HepG2 (cell line): ENCODE data around the gene ELL3. TPM values are rescaled to one million over a fixed set of nuclear protein-coding genes. Genes with fewer than 3 reads are reported as not detected.

Source experiments
- ELF4 ChIP-seq: sonication (generic); formaldehyde crosslinking; IDR thresholded peaks from 2 replicates; pipeline ENCODE4 v1.5.0; 2020; ENCODE audit warnings: missing genetic modification reagents, mild to moderate bottlenecking, moderate library complexity, borderline replicate concordance
- EP300 ChIP-seq, 3 experiments: sonication (generic) in 1 of 3; formaldehyde crosslinking in 1 of 3; IDR thresholded peaks; 2 replicates each; pipeline versions ENCODE4 v1.5.1 to v1.6.1; 2011 to 2020; ENCODE audit warnings: low read depth in 2 of 3, low read length in 2 of 3, borderline replicate concordance in 1 of 3, improper control_type of control experiment in 1 of 3, mild to moderate bottlenecking in 1 of 3, missing genetic modification reagents in 1 of 3, moderate library complexity in 1 of 3
- FOXK2 ChIP-seq: fragments of 450-650 bp; IDR thresholded peaks from 2 replicates; pipeline ENCODE4 v1.6.1; 2016
- GABPA ChIP-seq, 2 experiments: IDR thresholded peaks; 2 replicates each; pipeline ENCODE4 v1.6.1; 2011 to 2016; ENCODE audit warnings: low read depth in 2 of 2, low read length in 1 of 2, missing biosample characterization in 1 of 2, missing genetic modification characterization in 1 of 2
- ISL2 ChIP-seq: sonication (generic); formaldehyde crosslinking; IDR thresholded peaks from 2 replicates; pipeline ENCODE4 v1.5.0; 2020; ENCODE audit warnings: missing genetic modification reagents
- KDM2A ChIP-seq: sonication (generic); formaldehyde crosslinking; IDR thresholded peaks from 2 replicates; pipeline ENCODE4 v1.4.0; 2020; ENCODE audit warnings: low read depth, missing genetic modification reagents, borderline replicate concordance
- LCORL ChIP-seq, 2 experiments: fragments of 450-650 bp in 1 of 2; sonication (generic) in 1 of 2; formaldehyde crosslinking in 1 of 2; IDR thresholded peaks; 2 replicates each; pipeline versions ENCODE4 v1.5.0 to v1.6.1; 2017 to 2020; ENCODE audit warnings: antibody characterized with exemption in 1 of 2, missing genetic modification reagents in 1 of 2
- MAFF ChIP-seq: IDR thresholded peaks from 2 replicates; pipeline ENCODE4 v1.6.1; 2011; ENCODE audit warnings: low read depth, low read length, improper control_type of control experiment
- MZF1 ChIP-seq: sonication (generic); formaldehyde crosslinking; IDR thresholded peaks from 2 replicates; pipeline ENCODE4 v1.8.1; 2023; ENCODE audit warnings: mild to moderate bottlenecking, missing genetic modification reagents, borderline replicate concordance
- NFKBIZ ChIP-seq: IDR thresholded peaks from 2 replicates; pipeline ENCODE4 v1.6.1; 2018; ENCODE audit warnings: missing genetic modification reagents, missing compliant biosample characterization
- NR3C1 ChIP-seq: sonication (generic); formaldehyde crosslinking; IDR thresholded peaks from 2 replicates; pipeline ENCODE4 v1.4.0; 2020; ENCODE audit warnings: missing genetic modification reagents
- POLR2AphosphoS5 ChIP-seq: IDR thresholded peaks from 2 replicates; pipeline ENCODE4 v1.6.1; 2012; ENCODE audit warnings: low read depth, low read length
- SMAD1 ChIP-seq: sonication (generic); formaldehyde crosslinking; IDR thresholded peaks from 2 replicates; pipeline ENCODE4 v1.4.0; 2020; ENCODE audit warnings: missing genetic modification reagents, low read depth, mild to moderate bottlenecking, borderline replicate concordance
- ZNF234 ChIP-seq: sonication (generic); formaldehyde crosslinking; conservative IDR thresholded peaks from 2 replicates; pipeline ENCODE4 v1.5.1; 2020; ENCODE audit warnings: mild to moderate bottlenecking, missing genetic modification reagents
- ZNF775 ChIP-seq: sonication (generic); formaldehyde crosslinking; IDR thresholded peaks from 2 replicates; pipeline ENCODE4 v1.4.0; 2020; ENCODE audit warnings: missing genetic modification reagents, mild to moderate bottlenecking, moderate library complexity, borderline replicate concordance
- polyA plus RNA-seq, 8 experiments: library from polyadenylated mRNA; depleted of rRNA in 3 of 8; stranded (reverse) in 7 of 8; unstranded in 1 of 8; fragments of >200 nt; fragmentation: Illumina TruSeq in 4 of 8; extraction: Trizol in 4 of 8; gene quantifications; 2 replicates each; pipeline versions ENCODE4 v1.2.1 to v1.2.3, GENCODE V29; 2011 to 2016; ENCODE audit warnings: low read depth in 4 of 8, missing spikeins in 1 of 8, mixed read lengths in 1 of 8; ENCODE audit not compliant: insufficient read depth in 1 of 8
- total RNA-seq, 5 experiments: library from RNA; depleted of rRNA; stranded (reverse); fragments of >200 nt; fragmentation: Illumina TruSeq; extraction: Trizol; gene quantifications; 2 replicates each; pipeline ENCODE4 v1.2.3, GENCODE V29; 2016; ENCODE audit warnings: low read depth in 1 of 5
- TF ChIP-seq, protein P1 (sequence below), 2 experiments: fragments of 450-650 bp in 1 of 2; sonication (generic) in 1 of 2; formaldehyde crosslinking; IDR thresholded peaks; 2 replicates each; pipeline versions ENCODE4 v1.5.0 to v1.8.0; 2020 to 2022; ENCODE audit warnings: mild to moderate bottlenecking in 1 of 2, missing genetic modification reagents in 1 of 2
- TF ChIP-seq, protein P2 (sequence below): sonication (generic); formaldehyde crosslinking; IDR thresholded peaks from 2 replicates; pipeline ENCODE4 v1.4.0; 2020; ENCODE audit warnings: low read depth, mild to moderate bottlenecking, missing genetic modification reagents
- TF ChIP-seq, protein P3 (sequence below): sonication (generic); formaldehyde crosslinking; conservative IDR thresholded peaks from 2 replicates; pipeline ENCODE4 v1.4.0; 2020; ENCODE audit warnings: missing genetic modification reagents
- TF ChIP-seq, protein P4 (sequence below): sonication (generic); formaldehyde crosslinking; IDR thresholded peaks from 2 replicates; pipeline ENCODE4 v1.5.0; 2020; ENCODE audit warnings: mild to moderate bottlenecking, missing genetic modification reagents, borderline replicate concordance

The ELL3 gene
- total and polyA plus RNA-seq, 2 of the 13 experiments (the other 11 are each of a cell fraction or from before 2014, with no cell fraction given), result 6.1 to 8.8 TPM

DNA sequence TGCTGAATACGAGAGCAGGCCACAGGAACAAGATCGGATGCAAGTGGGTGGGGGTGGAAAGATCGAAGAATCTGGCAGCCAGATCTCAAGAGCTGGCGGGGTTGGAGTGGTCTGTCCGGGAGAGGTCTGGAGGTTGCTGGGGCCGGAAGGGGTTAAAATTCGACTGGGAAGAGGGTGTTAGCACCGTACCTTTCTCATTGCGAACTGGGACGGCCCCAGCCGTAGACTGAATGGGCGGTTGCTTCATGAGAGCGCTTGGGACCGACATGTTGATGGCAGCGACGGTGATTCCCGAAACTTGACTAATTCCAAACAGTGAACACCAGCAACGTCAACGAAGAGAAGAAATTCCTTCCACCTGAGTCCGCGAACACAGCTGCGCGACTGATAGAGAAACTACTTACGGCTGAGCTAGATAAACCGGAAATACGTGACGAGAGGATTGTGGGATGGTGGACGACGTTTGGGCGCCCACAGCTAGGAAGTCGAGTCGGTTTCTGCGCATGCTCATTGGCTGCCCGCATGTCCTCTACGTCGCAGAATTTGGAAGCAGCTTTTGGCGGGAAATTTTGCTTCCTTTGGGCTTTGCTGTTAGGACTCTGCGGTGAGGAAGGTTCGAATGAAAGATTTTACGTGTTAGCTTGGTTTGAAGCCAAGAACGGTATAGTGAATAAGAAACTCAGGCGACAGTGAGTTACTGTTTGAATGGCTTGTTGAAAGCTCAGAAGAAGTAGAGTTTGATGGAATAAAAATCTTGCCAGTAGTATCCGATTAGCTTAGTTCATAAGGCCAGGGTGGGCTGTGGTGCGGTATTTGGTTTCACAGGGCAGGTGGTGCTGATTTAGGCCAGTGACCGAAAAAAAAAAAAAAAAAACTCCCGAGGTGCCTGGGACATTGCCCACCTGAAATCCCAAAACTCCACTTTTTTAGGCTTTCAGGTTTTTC is 47.8 kb upstream of the ELL3 start, which contains the start of gene MFAP1 (continued):
- TF ChIP-seq, protein P1, sequence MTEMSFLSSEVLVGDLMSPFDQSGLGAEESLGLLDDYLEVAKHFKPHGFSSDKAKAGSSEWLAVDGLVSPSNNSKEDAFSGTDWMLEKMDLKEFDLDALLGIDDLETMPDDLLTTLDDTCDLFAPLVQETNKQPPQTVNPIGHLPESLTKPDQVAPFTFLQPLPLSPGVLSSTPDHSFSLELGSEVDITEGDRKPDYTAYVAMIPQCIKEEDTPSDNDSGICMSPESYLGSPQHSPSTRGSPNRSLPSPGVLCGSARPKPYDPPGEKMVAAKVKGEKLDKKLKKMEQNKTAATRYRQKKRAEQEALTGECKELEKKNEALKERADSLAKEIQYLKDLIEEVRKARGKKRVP (CRISPR knock-in tag; IDR thresholded peaks at IDR 0.05), result peak in 1 of 2 experiments; percentile 47; a peak in 1 of 4 replicates
- TF ChIP-seq ELF4 (CRISPR knock-in tag), result no peak
- TF ChIP-seq, protein P2, sequence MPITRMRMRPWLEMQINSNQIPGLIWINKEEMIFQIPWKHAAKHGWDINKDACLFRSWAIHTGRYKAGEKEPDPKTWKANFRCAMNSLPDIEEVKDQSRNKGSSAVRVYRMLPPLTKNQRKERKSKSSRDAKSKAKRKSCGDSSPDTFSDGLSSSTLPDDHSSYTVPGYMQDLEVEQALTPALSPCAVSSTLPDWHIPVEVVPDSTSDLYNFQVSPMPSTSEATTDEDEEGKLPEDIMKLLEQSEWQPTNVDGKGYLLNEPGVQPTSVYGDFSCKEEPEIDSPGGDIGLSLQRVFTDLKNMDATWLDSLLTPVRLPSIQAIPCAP (CRISPR knock-in tag), result no peak
- TF ChIP-seq ISL2 (CRISPR knock-in tag), result peak; percentile 62; the same call in 1 of the 2 replicates
- TF ChIP-seq NR3C1 (CRISPR knock-in tag), result no peak
- TF ChIP-seq, protein P3, sequence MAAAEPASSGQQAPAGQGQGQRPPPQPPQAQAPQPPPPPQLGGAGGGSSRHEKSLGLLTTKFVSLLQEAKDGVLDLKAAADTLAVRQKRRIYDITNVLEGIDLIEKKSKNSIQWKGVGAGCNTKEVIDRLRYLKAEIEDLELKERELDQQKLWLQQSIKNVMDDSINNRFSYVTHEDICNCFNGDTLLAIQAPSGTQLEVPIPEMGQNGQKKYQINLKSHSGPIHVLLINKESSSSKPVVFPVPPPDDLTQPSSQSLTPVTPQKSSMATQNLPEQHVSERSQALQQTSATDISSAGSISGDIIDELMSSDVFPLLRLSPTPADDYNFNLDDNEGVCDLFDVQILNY (CRISPR knock-in tag), result peak; percentile 77
- peak; percentile 98 for TF ChIP-seq POLR2AphosphoS5
- peak; percentile 86; the same call in 1 of the 2 replicates for TF ChIP-seq KDM2A (CRISPR knock-in tag)
- TF ChIP-seq ZNF234, result no peak
- TF ChIP-seq, protein P4, sequence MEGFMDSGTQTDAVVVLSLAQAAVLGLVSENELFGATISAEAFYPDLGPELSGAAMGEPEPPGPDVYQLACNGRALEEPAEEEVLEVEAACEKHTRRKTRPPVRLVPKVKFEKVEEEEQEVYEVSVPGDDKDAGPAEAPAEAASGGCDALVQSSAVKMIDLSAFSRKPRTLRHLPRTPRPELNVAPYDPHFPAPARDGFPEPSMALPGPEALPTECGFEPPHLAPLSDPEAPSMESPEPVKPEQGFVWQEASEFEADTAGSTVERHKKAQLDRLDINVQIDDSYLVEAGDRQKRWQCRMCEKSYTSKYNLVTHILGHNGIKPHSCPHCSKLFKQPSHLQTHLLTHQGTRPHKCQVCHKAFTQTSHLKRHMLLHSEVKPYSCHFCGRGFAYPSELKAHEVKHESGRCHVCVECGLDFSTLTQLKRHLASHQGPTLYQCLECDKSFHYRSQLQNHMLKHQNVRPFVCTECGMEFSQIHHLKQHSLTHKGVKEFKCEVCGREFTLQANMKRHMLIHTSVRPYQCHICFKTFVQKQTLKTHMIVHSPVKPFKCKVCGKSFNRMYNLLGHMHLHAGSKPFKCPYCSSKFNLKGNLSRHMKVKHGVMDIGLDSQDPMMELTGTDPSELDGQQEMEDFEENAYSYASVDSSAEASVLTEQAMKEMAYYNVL, result 0 out of 2 replicates have a peak, but pooled peaks have one; percentile 27
- no peak for TF ChIP-seq LCORL (IDR thresholded peaks at IDR 0.05)
- no peak; the same call in 1 of the 2 replicates for TF ChIP-seq LCORL (CRISPR knock-in tag; IDR thresholded peaks at IDR 0.05)
- TF ChIP-seq NFKBIZ (CRISPR knock-in tag), result no peak
- no peak for TF ChIP-seq MZF1 (CRISPR knock-in tag)
- TF ChIP-seq SMAD1 (CRISPR knock-in tag), result no peak
- TF ChIP-seq GABPA (IDR thresholded peaks at IDR 0.05; ENCODE audit: low read depth, low read length), result peak; percentile 78
- peak; percentile 97 for TF ChIP-seq GABPA (CRISPR knock-in tag; IDR thresholded peaks at IDR 0.05; ENCODE audit: low read depth)
- no peak for TF ChIP-seq MAFF
- peak; percentile 10; the same call in 1 of the 2 replicates for TF ChIP-seq FOXK2
- no peak for TF ChIP-seq EP300 (IDR thresholded peaks at IDR 0.05; ENCODE audit: low read depth in 2 of 2, low read length in 2 of 2)
- no peak for TF ChIP-seq EP300 (CRISPR knock-in tag; IDR thresholded peaks at IDR 0.05; ENCODE audit: borderline replicate concordance)
- TF ChIP-seq ZNF775, result no peak
